ENCODE data around the gene MYO5C. TPM values are rescaled to one million over a fixed set of nuclear protein-coding genes. Genes with fewer than 3 reads are reported as not detected.

Gene MYO5C
- total and polyA plus RNA-seq, 10 of the 15 experiments (the other 5 are each of a cell fraction or from before 2014, with no cell fraction given), result 0.29 to 1.3 (median 0.75) TPM

- ATAC-seq (peak; percentile 81), DNase-seq (ENCODE audit: low read depth, low spot score) (no peak), FAIRE-seq (peak; percentile 83)
- CTCF ChIA-PET, result interaction anchor here (0.8 to 13.5 kb wide), 10 partner anchors 10 to 514 kb away, joined by 3 to 235 read pairs (median 4); partner anchors contain the start of gene GNB5
- no TSS peak for BruUV-seq (replicated peaks)
- TF ChIP-seq NKRF (conservative IDR thresholded peaks at IDR 0.05) (no peak), MAX (IDR thresholded peaks at IDR 0.05; ENCODE audit: low read depth, low read length) (no peak), SUZ12 (IDR thresholded peaks at IDR 0.05; ENCODE audit: unreplicated experiment) (no peak), RBBP5 (conservative IDR thresholded peaks at IDR 0.05) (no peak), POU2F2 (IDR thresholded peaks at IDR 0.05; ENCODE audit: borderline replicate concordance, low read depth, low read length) (peak; percentile 66; the same call in 1 of the 3 replicates), POLR2AphosphoS5 (IDR thresholded peaks at IDR 0.05; ENCODE audit: low read length) (no peak), RUNX3 (IDR thresholded peaks at IDR 0.05; ENCODE audit: low read length) (peak; percentile 52; the same call in 1 of the 2 replicates), NR2F1 (conservative IDR thresholded peaks at IDR 0.05) (no peak), SRF (IDR thresholded peaks at IDR 0.05; ENCODE audit: low read depth in 2 of 2, low read length in 2 of 2) (no peak), PKNOX1 (IDR thresholded peaks at IDR 0.05) (peak; percentile 60), POLR2AphosphoS2 (IDR thresholded peaks at IDR 0.05; ENCODE audit: low read depth, low read length) (no peak), SMC3 (IDR thresholded peaks at IDR 0.05; ENCODE audit: borderline replicate concordance, low read length) (no peak)
- WGBS (ENCODE audit: insufficient coverage, insufficient replicate concordance, low lambda C conversion rate, missing lambda C conversion rate), result 0% methylated on average over 5 of the region's 5 CpGs
- RAD21 ChIA-PET (ENCODE audit: unreplicated experiment), result interaction anchor here (0.6 to 2.8 kb wide), 10 partner anchors 11 to 124 kb away, joined by 3 to 16 read pairs (median 5); no protein-coding TSS in a partner anchor
- intact Hi-C loops (cut with micrococcal nuclease; ENCODE audit: unreplicated experiment) (loop anchor here (5.0 kb wide), 1 partner anchor 239 kb away; no protein-coding TSS in a partner anchor), in situ Hi-C loops (cut with MboI) (no loop called here)
- Histone ChIP-seq H3K4me1 (ENCODE audit: control insufficient read depth, insufficient read depth, low read length) (peaks cover 26% of the 10 kb centered on the region), H3K9ac (ENCODE audit: control insufficient read depth, insufficient read depth, low read length) (peak overlapping the region; percentile 68), H3K36me3 (ENCODE audit: control insufficient read depth in 2 of 2, insufficient read depth in 2 of 2, low read length in 1 of 2) (no peaks in the 10 kb centered on the region), H4K20me1 (ENCODE audit: control insufficient read depth, insufficient read depth) (no peaks in the 10 kb centered on the region), H3K27me3 (replicated peaks in 1 of 2; ENCODE audit: control insufficient read depth in 2 of 2, insufficient read depth in 2 of 2, low read length in 1 of 2) (no peaks in the 10 kb centered on the region), H3K9me3 (replicated peaks; ENCODE audit: control insufficient read depth, insufficient read depth, low read length) (no peaks in the 10 kb centered on the region), H3K4me2 (ENCODE audit: control insufficient read depth, insufficient read depth) (peak overlapping the region; percentile 92), H3K79me2 (ENCODE audit: control insufficient read depth, insufficient read depth, low read length) (no peaks in the 10 kb centered on the region), H2AFZ (ENCODE audit: control insufficient read depth, low read depth, low read length) (peak overlapping the region; percentile 59), H3K4me3 (peak overlapping the region; percentile 49), H3K27ac (ENCODE audit: control insufficient read depth, insufficient read depth) (peak overlapping the region; percentile 74)
- POLR2A ChIA-PET, result no interaction called here
- SMC1A ChIA-PET (ENCODE audit: uncharacterized antibody, unreplicated experiment), result interaction anchor here (0.9 to 7.4 kb wide), 7 partner anchors 11 to 490 kb away, joined by 3 to 80 read pairs (median 5); no protein-coding TSS in a partner anchor
Observed at GRCh38 chr15:52221730-52222129, 73.9 kb downstream of the MYO5C start.

Measured in GM12878 (cell line).